NCI-H1048 (cell line): ENCODE data around the gene RNF150.

ENCODE experiments used
- DNase-seq: peaks from one replicate; lab custom pipeline; 2025; lab: John Stamatoyannopoulos, UW

RNF150 gene

GRCh38 chr4:141131723-141132071 is 1.6 kb downstream of the RNF150 start:
- DNase-seq: no peak

GRCh38 chr4:141130947-141131605 is 2.2 kb downstream of the RNF150 start:
- no peak for DNase-seq

GRCh38 chr4:141127884-141128283 is 5.4 kb downstream of the RNF150 start:
- DNase-seq: no peak

- no peak for DNase-seq
Observed at GRCh38 chr4:141126769-141127168, 6.5 kb downstream of the RNF150 start.

- no peak for DNase-seq
Observed at GRCh38 chr4:141124224-141124623, 9.0 kb downstream of the RNF150 start.

DNA sequence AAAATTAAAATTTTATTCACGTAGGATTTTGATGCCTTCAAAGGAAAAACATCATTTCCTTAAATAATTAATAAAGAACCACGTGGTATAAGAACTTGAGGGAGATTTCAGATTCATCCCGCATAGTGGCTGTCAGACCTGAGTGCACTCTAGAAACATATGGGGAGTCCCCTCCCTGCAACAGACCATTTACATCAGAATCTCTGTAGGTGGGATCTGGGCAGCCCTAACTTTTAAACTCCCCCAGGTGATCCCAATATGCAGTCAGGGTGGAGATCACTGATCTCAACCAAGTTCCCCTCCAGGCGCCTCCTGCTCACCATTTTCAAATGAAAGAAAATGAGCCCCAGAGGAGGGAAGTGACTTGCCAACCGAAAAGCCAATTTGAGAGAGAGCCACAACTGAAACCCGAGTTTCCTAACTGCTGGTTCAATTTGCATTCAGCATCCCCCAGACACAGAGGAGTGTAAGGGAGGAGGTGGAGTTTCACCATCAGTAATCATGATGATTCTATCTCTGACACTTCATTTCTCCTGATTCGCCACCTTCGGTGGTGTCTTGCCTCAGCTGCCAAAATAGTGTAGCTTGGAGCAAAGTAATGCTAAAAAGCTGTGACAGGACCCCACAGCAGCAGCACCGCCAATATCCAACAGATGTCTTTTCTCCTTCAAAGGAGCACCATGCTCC is 11.4 kb downstream of the RNF150 start:
- no peak for DNase-seq

GRCh38 chr4:141121101-141121500 is 12.2 kb downstream of the RNF150 start:
- no peak for DNase-seq

DNA sequence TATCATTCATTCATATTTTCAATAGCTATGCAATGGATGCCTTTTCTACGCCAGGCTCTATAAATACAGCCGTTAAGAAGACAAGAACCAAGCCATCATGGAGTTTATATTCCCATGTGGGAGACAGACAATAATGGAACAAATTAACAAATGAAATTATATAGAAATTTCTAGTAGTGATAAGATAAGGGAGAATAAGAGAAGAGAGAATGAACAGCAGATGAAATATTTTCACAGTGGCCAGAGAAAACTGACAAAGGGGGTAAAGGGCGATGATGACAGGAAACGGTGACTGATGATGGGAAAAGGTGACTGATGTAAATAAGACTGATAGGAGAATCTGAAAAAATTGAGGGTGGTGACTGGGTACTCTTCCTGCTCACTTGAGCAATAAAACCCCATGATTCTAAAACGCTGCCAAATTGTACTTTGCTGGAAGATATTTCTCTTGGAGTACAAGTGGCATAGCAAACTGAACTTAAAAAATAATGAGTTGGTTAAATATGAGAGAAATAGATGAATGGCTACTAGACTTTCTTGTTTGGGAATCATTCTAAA is 13.2 kb downstream of the RNF150 start:
- no peak for DNase-seq

DNA sequence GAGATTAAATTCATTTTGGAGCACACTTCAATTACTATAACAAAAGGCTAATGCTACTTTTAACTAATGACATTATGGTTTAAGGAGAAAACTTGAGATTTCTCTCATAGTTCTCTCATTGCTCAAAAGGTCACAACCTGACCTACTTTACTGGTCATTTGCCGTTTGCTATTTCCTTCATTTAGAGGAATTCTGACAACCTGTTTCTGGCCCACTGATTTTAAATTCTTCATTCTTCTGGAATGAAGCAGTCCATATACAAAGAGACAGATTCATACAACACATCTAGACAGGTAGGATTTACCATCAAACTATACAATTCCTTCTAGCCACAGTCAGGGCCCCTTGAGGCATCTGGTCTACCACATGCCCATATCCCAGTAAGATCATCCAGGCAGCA is 14.2 kb downstream of the RNF150 start:
- no peak for DNase-seq

DNA sequence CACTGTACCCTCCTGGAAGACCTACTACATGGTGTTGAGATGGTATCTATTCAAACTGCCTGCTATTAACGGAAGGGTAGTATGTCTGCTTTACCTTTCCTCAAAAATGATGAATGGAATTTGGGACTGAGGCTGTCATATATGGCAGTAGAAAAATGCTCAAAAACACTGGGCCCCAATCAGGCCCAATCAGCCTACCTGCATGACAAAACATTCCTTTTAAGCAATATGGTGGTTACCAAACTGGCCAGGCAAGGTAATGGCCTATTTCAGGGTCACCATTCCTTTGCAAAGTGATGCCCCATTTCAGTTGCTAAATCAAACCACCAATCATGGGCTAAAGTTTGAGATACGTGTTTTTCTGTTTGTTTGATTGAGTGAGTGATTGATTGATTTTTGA is 14.9 kb downstream of the RNF150 start:
- no peak for DNase-seq

DNA sequence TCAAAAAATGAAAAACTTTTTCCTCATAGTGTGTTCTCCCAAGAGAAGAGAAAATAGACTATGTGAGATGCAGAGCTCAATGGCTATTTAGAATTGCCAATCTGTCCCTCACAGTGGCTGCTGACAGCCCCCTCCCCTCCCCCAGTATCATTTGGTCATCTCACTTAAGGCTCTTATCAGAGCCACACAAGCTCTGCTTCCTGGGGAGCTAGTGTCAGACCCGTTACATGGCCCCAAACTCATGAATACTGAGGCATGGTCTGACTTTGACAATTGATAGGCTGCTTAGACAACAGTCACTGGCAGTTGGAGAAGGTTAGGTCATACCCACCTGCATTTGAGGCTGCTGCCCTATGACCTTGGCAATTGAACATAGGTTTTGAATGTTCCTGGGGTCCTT is 15.3 kb downstream of the RNF150 start:
- DNase-seq: no peak

DNA sequence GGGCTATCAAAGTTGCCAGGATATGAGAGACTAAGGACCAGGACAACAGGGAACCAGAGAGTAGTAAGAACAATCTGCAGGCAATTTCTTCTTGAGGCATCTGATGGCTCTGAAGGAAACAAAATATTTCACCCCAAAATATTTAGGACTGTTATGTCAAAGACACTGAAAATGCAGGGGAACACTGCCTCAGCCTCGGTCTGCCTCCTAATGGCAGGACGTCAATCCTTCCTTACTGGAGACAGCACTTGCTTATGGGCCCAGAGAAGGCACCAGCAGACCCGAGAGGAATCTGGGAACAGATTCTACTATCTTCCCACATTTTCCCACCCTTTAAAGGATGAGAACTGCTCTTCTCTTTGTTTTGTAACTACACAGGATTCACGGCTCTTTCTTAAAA is 23.3 kb downstream of the RNF150 start:
- no peak for DNase-seq

DNA sequence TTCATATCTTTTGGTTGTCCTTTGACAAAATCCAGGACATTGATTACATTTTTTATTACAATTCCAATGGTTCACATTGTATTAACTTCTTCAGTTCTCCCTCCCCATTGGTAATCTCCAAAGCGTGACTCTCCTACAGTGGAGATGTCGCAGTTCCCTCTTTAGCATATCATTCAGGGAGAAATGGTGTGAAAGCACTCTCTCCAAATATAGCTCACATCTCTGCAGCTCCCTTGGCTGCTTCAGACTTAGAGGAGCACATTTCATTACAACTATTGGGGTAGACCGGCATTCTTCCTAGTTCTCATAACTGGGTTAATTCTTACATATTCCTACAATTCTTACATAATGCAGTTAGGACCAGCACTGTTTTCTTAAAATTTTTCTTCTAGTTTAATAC is 25.3 kb downstream of the RNF150 start:
- DNase-seq: no peak

GRCh38 chr4:141102367-141102766 is 30.9 kb downstream of the RNF150 start:
- no peak for DNase-seq

DNA sequence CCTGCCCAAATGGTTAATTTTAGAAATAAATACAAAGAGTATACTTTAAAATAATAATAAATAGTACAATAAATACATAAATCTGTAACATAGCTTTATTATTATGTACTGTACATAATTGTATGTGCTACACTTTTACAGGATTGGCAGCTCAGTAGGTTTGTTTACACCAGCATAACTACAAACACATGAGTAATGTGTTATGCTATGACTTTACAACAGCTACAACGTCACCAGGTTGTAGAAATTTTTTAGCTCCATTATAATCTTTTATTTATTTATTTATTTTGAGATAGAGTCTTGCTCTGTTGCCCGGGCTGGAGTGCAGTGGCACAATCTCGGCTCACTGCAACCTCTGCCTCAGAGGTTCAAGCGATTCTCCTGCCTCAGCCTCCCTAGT is 31.8 kb downstream of the RNF150 start:
- DNase-seq: no peak

- no peak for DNase-seq
Observed at GRCh38 chr4:141099326-141099725, 33.9 kb downstream of the RNF150 start.

GRCh38 chr4:141098163-141098562 is 35.1 kb downstream of the RNF150 start:
- DNase-seq: no peak

GRCh38 chr4:141090473-141090872 is 42.8 kb downstream of the RNF150 start:
- DNase-seq: no peak

DNA sequence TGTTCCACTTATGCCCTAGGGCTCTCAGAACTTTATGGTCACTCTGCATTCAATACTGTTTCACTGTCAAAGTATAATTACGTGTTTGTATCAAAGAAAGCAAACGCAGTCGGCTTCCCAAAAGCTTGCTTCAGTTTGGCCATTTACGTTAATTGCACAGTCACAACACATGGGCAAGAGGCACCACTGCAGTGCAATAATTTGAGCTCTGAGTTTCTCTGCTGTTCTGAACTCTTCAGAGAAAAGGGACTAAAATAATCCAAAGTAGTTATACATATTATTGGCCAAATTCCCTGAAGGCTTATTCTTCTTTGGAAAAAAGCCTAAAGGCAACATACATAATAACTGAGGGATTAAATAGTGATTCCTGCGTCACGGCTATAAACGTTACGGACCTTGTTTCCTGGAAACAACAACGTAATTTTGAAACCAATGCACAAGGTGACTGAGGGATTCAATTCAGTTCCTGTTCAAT is 51.3 kb downstream of the RNF150 start:
- DNase-seq: no peak

DNA sequence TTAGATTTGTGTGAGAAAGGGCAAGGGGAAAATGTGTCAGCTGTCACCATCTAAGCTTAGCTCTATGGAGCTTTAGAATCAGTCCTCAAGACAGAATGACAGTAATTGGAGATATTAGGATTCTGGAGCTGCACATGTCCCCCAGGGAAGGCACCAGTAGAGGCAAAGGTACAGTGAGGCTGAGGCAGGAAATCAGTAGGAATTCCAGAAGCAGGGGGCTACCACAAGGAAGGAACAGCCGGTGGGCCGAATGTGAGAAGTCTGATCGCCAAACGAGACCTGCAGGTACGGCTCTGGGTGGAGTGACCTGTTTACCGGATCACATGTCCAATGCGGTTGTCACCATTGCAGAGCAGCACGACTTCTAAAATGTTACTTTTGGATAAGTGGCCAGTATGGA is 52.6 kb downstream of the RNF150 start:
- no peak for DNase-seq

DNA sequence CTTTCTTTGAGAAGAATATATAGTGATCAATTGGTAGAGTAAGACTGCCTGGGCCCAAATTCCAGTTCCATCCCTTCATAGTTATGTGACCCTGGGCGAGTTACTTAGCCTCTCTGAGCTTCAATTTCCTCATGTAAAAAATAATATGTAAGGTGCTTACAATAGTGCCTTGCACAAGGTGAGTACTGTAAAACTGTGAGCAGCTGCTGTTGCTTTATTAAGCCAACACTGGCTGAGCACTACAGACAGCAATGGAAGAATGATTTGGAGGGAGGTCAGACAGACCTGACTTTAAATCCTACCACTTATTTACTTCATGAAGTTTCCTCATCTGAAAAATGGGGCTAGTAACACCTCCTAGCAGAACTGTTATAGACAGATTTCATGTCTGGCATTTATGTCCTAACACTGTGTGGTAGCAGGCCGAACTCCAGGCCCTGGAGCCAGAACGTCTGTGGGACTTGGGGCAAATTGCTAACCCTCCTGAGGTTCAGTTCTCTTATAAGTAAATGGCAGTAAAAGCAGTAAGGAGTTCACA is 53.8 kb downstream of the RNF150 start:
- no peak for DNase-seq

- no peak for DNase-seq
Observed at GRCh38 chr4:141078871-141079270, 54.4 kb downstream of the RNF150 start.

- no peak for DNase-seq
Observed at GRCh38 chr4:141077611-141078225, 55.6 kb downstream of the RNF150 start.
